Naive B cell (primary cell): Measurements from ENCODE around the gene RPTOR. TPM values are rescaled to one million over a fixed set of nuclear protein-coding genes. Genes with fewer than 3 reads are reported as not detected.
A peak's percentile ranks its signal among the peaks of the same experiment; 100 is the strongest.

Source experiments
- ATAC-seq, 2 donors: fragments of 150-1000 bp; cut with Tn5 transposase; 2 replicates each; pipeline ENCODE4 v1.10.0; 2021; ENCODE audit warnings: low read depth in 2 of 2, mild to moderate bottlenecking in 2 of 2, moderate library complexity in 2 of 2
- DNase-seq: peaks from one replicate; pipeline ENCODE4 v3.0.0; 2022
- H3K27ac Mint-ChIP-seq, 6 donors: one replicate each; pipeline ENCODE4 v1.8.0; 2020 to 2022; ENCODE audit warnings: mild to moderate bottlenecking in 6 of 6, mixed read lengths in 6 of 6, moderate library complexity in 5 of 6, inconsistent platforms in 2 of 6
- H3K27me3 Mint-ChIP-seq, 3 donors: one replicate each; pipeline ENCODE4 v1.8.0; 2021 to 2022; ENCODE audit warnings: mixed read lengths in 3 of 3, mild to moderate bottlenecking in 1 of 3
- H3K36me3 Mint-ChIP-seq, 2 donors: one replicate each; pipeline ENCODE4 v1.8.0; 2020 to 2022; ENCODE audit warnings: mixed read lengths in 2 of 2, inconsistent platforms in 1 of 2, mild to moderate bottlenecking in 1 of 2
- H3K4me1 Mint-ChIP-seq, 3 donors: one replicate each; pipeline ENCODE4 v1.8.0; 2020 to 2022; ENCODE audit warnings: mixed read lengths in 3 of 3, inconsistent platforms in 1 of 3, mild to moderate bottlenecking in 1 of 3, moderate library complexity in 1 of 3
- H3K4me3 Mint-ChIP-seq, 8 donors: one replicate each; pipeline ENCODE4 v1.8.0; 2020 to 2022; ENCODE audit warnings: mild to moderate bottlenecking in 8 of 8, mixed read lengths in 8 of 8, moderate library complexity in 8 of 8, inconsistent platforms in 2 of 8
- H3K9me3 Mint-ChIP-seq, 7 donors: one replicate each; pipeline ENCODE4 v1.8.0; 2020 to 2022; ENCODE audit warnings: mixed read lengths in 7 of 7, mild to moderate bottlenecking in 5 of 7, inconsistent platforms in 2 of 7, moderate library complexity in 1 of 7
- polyA plus RNA-seq, 6 donors: library from polyadenylated mRNA; unstranded; fragments of 300-500 nt; fragmentation: Illumina TruSeq; gene quantifications; one replicate each; pipeline ENCODE4 v1.2.3, GENCODE V29; 2021; ENCODE audit warnings: low read depth in 6 of 6

The RPTOR gene
- polyA plus RNA-seq, 6 donors from 2014 or later: 5.5 to 13.9 (median 9.0) TPM

DNA sequence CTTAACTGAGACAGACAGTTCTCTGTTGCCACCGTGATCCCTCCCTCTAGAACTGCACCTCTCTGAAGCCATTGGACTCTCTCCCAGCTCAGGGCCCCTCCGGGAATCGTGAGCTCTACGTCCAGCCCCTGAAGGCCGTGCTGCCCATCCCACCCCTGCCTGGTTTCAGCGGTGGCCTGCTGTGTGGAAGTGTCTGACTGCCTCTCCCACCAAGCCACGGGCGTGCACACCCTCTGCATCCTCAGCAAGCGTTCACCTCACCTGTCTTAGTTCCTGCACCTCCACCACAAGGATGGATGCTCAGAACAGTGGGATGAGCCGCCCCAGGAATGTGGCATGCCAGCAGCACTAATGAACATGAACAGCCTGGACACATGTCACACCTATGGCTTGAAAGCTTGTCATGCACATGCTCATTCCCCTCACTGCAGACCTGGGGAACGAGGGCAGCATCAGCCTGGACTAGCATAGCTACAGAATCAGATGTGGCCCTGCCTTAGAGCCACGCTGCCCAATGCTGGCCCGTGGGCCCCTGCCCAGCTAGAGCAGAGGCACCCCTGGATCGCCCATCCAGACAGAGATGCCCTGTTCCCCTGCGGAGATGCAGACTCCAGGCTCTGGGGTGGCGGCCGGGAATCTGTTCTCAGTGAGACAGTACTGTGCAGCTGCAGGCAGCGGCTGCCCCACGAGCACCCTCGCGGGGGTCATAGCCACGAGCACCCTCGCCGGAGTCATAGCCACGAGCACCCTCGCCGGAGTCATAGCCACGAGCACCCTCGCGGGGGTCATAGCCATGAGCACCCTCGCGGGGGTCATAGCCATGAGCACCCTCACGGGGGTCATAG, 373.3 kb downstream of the RPTOR start:
- Mint-ChIP-seq H3K4me1 (peaks cover 9 to 37% (median 22%) of the 10 kb centered on the region in 3 donors), H3K9me3 (peaks cover 0 to 3% (median 0%) of the 10 kb centered on the region in 7 donors), H3K36me3 (no peaks in the 10 kb centered on the region), H3K4me3 (peak overlapping the region in 2 of 8 donors; percentile 9 to 47), H3K27ac (peak overlapping the region in 2 of 6 donors; percentile 50 to 62), H3K27me3 (no peaks in the 10 kb centered on the region)
- ATAC-seq (no peak), DNase-seq (no peak)

DNA sequence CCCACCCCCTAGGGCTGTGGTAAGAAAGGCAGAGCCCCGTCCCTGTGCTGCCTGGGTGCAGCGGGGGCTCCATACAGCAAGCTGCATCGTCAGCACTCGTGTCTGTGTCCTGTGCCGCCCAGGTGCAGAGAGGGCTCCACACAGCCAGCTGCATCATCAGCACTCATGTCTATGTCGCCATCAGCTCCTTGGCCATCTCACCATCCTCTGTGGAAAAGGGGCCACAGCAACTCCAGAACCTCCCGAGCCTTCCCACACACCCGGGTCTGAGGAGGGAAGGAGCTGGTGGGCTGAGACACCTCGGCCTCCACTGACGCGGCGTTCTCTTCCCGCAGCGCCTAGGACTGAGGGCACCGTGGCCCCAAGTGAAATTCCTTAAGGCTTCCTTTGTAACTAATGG, 374.1 kb downstream of the RPTOR start:
- no peak for ATAC-seq
- H3K4me1 Mint-ChIP-seq: peaks cover 7 to 32% (median 16%) of the 10 kb centered on the region in 3 donors

DNA sequence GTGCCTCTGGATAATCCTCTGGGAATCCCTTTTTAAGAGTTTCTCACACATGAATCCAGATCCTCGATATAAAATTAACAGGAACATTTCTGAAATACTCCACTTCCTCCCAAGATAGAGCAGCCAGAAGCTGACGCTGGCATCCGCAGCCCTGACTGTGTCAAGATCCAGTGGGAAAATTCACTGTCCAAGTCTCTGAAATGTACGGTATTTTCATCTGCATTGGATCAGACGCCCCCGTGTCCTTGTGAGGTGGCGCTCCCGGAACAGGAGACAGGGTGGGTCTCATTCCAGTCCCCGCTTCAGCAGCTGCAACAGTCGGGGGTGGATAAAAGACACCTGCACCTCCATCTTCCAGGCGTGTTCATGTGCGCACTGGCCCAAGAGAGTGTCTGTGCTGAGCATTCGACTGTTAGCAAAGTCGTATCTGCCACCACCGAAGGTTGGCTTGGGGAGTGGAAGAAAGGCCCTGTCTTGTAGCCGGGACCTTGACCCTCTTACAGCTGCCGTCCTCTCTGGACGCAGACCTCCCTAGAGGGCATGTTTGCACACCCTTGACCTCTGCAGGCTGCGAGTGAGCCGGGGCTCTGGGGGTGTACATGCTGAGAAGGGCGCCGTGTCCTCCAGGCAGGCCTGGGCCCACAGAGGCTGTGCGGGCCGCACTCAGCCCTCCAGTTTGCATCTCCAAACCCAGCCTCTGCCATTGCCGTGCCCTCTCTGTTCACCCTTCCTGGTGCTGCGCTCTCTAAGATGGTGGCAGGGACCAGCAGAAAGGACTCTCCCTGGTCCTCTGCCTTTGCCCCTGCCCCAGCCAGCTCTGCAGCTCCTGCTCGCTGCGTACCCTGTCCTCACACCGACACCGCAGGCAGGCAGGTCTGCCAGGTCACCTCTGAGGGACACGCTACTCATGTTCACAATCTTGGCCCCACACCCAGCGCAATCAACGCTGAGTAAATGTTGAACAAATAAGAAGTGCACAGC, 375.0 kb downstream of the RPTOR start:
- Mint-ChIP-seq H3K4me1 (peaks cover 3 to 32% (median 10%) of the 10 kb centered on the region in 3 donors), H3K27me3 (no peaks in the 10 kb centered on the region), H3K9me3 (no peaks in the 10 kb centered on the region), H3K36me3 (no peaks in the 10 kb centered on the region), H3K4me3 (no peak overlapping the region), H3K27ac (peak overlapping the region in 1 of 6 donors; percentile 48)
- ATAC-seq: no peak
- no peak for DNase-seq

More for the DNA sequence above, 374.1 kb downstream of the RPTOR start:
- no peaks in the 10 kb centered on the region for H3K27me3 Mint-ChIP-seq
- peak overlapping the region in 1 of 6 donors; percentile 77 for H3K27ac Mint-ChIP-seq
- H3K4me3 Mint-ChIP-seq: no peak overlapping the region
- DNase-seq: no peak
- peaks cover 0 to 3% (median 0%) of the 10 kb centered on the region in 7 donors for H3K9me3 Mint-ChIP-seq
- no peaks in the 10 kb centered on the region for H3K36me3 Mint-ChIP-seq

DNA sequence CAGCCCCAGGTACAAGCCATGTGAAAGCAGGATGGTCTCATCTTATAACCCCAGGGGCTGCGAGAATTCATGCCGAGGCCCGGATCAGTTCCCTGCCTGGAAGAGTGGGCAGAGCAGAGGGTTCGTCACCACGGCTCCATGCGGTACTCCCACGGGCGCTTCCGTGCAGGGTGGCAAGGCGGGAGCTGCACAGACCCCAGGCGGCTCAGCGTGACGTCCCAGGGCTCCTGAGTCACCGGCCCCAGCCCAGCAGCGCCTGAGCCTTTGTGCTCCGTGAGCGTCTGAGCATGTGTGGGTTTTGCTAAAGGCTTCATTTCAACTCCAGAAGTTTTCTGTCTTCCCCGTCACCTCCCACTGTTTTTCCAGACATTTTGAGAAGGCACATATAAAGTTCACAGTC, 375.8 kb downstream of the RPTOR start:
- DNase-seq: no peak
- peaks cover 3 to 36% (median 10%) of the 10 kb centered on the region in 3 donors for H3K4me1 Mint-ChIP-seq
- no peaks in the 10 kb centered on the region for H3K36me3 Mint-ChIP-seq
- no peak overlapping the region for H3K27ac Mint-ChIP-seq
- H3K9me3 Mint-ChIP-seq: no peaks in the 10 kb centered on the region
- no peaks in the 10 kb centered on the region for H3K27me3 Mint-ChIP-seq
- ATAC-seq: no peak
- no peak overlapping the region for H3K4me3 Mint-ChIP-seq

DNA sequence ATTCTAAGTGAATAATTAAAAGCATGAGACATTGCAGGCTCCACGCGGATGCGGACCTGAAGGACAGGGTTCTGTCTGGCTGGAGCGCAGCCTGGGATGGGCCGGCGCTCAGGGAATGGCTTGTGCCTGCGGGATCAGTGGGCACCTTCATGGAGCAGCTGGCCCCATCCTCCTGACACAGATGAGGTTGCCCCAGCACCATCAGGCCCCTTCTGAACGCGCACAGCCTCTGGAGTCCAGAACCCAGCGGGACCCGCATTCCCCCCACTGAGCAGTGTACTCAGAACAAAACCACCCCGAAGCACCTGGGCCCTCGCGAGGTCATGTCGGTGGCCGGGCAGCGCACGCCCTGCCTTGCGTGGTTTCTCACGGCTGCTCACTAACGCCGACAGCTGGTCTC, 376.5 kb downstream of the RPTOR start:
- ATAC-seq (no peak), DNase-seq (no peak)
- Mint-ChIP-seq H3K36me3 (peaks cover 0 to 2% of the 10 kb centered on the region in 2 donors), H3K4me1 (peaks cover 3 to 38% (median 10%) of the 10 kb centered on the region in 3 donors), H3K9me3 (no peaks in the 10 kb centered on the region), H3K4me3 (no peak overlapping the region), H3K27ac (peak overlapping the region in 1 of 6 donors; percentile 58), H3K27me3 (no peaks in the 10 kb centered on the region)

DNA sequence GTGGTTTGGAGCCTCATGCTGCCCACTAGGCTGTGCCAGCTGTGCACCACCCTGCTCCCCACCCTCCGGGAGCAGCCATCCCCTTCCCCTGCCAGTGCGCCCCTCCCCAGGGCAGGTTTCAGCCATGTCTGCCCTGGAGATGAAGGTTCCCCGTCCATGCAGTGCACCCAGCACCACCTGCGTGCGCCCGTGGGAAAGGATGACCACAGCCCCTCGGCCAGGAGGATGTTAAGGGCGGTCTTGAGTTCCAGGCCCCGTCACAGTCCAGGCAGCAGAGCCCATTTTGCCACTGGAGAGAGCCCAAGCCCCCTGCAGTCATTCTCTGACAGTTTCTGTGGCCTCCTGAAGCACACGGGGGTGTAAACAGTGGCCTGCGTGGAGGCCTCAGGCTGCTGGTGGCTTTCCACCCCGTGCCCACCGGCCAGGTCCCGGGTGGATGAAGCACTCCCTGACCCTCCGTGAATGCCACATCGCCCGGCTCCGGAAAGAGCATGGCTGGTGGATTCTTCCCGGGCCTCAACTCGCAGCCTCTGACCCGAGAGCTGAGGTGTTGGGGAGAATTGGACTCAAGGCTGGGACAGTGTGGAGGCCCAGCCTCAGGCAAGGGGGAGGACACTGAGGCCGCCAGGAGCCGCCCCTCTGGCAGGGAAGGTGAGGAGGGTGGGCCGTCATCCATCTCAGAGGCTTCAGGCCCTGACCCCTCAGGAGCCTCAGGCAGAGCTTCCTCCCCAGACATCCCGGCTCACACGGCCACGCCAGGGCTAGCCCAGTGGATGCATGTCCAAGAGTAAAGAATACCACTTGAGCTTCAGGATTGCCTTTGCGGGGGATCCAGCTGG, 377.3 kb downstream of the RPTOR start:
- H3K4me1 Mint-ChIP-seq: peaks cover 3 to 39% (median 10%) of the 10 kb centered on the region in 3 donors
- H3K27ac Mint-ChIP-seq: no peak overlapping the region
- H3K27me3 Mint-ChIP-seq: no peaks in the 10 kb centered on the region
- DNase-seq (no peak), ATAC-seq (no peak)
- H3K9me3 Mint-ChIP-seq: no peaks in the 10 kb centered on the region
- peaks cover 0 to 8% of the 10 kb centered on the region in 2 donors for H3K36me3 Mint-ChIP-seq
- peak overlapping the region in 1 of 8 donors; percentile 66 for H3K4me3 Mint-ChIP-seq

DNA sequence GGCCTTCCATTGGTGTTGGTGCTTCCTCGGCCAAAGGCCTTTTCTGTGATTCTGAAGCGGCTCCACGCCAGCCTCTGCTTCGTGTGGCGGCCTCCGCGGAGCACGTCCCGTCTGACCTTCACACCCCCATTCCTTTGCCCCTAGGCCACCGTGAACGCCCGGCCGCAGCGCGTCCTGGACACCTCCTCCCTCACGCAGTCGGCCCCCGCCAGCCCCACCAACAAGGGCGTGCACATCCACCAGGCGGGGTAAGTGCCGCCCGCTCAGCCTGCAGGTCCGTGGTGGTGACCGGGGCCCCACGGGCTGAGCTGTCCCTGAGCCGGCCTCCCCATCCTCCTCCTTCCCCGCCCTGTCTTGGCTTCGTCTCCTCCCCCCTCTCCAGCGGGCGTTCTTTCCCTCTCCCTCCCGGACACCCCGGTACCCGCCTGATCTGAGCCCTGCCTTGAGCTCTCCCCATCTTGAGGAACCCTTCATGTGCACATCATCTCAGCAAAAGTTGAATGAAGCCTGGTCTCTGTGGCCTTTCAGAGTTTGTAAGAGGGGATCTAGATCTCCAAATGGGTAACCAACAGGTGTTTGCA, 378.0 kb downstream of the RPTOR start:
- Mint-ChIP-seq H3K36me3 (peaks cover 6 to 14% of the 10 kb centered on the region in 2 donors), H3K9me3 (no peaks in the 10 kb centered on the region), H3K4me1 (peaks cover 7 to 42% (median 13%) of the 10 kb centered on the region in 3 donors), H3K4me3 (peak overlapping the region in 1 of 8 donors; percentile 66), H3K27me3 (no peaks in the 10 kb centered on the region), H3K27ac (peak overlapping the region in 1 of 6 donors; percentile 65)
- DNase-seq: no peak
- ATAC-seq: no peak

DNA sequence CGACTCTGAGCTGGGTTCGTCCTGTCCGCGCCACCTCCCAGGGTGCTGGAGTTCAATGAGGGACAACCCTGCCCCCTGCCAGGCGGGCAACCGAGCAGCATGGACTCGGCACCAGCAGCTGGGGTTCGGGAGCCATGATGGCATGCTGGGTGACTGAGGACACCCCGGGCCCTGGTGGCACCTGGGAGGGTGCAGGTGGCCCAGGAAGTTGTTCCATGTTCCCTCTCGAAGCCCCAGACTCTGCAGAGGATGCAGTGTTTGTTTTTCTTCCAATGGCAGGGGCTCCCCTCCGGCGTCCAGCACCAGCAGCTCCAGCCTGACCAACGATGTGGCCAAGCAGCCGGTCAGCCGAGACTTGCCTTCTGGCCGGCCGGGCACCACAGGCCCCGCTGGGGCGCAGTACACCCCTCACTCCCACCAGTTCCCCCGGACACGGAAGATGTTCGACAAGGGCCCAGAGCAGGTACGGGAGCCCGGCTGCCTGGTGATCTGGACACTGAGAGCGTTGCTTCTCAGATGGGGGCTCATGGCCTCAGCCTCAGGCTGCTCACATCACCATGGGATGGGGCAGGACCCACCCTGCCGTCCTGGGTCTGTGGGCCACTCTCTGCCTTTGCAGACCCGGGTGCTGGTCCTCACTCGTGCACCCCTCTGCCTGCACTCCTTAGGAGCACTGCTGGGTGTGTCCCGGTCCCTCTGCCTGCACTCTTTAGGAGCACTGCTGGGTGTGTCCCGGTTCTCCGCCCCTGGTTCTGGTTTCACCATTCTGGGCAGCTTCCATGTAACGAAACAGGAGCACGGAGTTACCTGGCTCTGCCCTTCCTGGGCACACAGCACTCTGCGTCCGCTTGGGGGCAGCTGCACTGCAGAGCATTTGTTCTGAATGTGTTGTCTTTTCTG, 378.8 kb downstream of the RPTOR start:
- Mint-ChIP-seq H3K36me3 (peaks cover 8 to 21% of the 10 kb centered on the region in 2 donors), H3K27ac (peak overlapping the region in 1 of 6 donors; percentile 53), H3K27me3 (no peaks in the 10 kb centered on the region), H3K9me3 (no peaks in the 10 kb centered on the region), H3K4me1 (peaks cover 7 to 46% (median 11%) of the 10 kb centered on the region in 3 donors), H3K4me3 (peak overlapping the region in 1 of 8 donors; percentile 10)
- DNase-seq: no peak
- ATAC-seq: no peak

DNA sequence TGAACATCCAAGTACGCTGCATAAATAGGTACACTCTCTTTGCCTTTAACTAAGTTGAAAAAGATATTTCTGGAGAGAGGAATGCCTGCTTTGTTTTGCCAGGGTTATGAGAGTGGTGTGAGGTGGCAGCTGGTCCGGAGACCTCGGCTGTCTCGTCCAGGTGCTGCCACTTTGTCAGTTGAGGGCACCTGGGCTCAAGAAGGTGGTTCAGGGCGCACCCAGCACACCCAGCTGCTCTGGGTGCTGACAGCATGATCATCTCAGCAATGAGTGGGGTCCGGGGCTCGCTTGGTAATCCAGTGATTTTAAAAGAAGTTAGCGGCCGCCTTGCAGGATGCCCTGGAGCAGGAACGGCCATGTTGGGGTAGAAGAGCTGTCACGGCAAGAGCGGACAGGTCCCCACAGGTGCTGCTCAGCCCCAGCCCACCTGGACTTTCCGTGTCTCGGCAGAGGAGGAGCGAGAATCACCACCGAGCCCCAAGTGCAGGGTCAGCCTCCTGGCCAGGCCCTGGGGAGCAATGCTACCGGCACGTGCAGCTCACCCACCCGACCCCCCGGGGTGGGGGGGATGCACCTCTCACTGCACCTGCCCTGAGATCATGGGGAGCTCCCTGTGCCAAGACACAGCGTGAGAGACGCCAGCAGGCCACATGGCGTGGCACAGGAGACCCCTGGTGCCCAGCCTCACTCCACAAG, 379.6 kb downstream of the RPTOR start:
- peak overlapping the region in 1 of 6 donors; percentile 53 for H3K27ac Mint-ChIP-seq
- H3K4me3 Mint-ChIP-seq: peak overlapping the region in 3 of 8 donors; percentile 24 to 63 (median 53)
- DNase-seq: no peak
- H3K36me3 Mint-ChIP-seq: peaks cover 8 to 28% of the 10 kb centered on the region in 2 donors
- no peaks in the 10 kb centered on the region for H3K9me3 Mint-ChIP-seq
- H3K4me1 Mint-ChIP-seq: peaks cover 7 to 46% (median 11%) of the 10 kb centered on the region in 3 donors
- H3K27me3 Mint-ChIP-seq: no peaks in the 10 kb centered on the region
- no peak for ATAC-seq

DNA sequence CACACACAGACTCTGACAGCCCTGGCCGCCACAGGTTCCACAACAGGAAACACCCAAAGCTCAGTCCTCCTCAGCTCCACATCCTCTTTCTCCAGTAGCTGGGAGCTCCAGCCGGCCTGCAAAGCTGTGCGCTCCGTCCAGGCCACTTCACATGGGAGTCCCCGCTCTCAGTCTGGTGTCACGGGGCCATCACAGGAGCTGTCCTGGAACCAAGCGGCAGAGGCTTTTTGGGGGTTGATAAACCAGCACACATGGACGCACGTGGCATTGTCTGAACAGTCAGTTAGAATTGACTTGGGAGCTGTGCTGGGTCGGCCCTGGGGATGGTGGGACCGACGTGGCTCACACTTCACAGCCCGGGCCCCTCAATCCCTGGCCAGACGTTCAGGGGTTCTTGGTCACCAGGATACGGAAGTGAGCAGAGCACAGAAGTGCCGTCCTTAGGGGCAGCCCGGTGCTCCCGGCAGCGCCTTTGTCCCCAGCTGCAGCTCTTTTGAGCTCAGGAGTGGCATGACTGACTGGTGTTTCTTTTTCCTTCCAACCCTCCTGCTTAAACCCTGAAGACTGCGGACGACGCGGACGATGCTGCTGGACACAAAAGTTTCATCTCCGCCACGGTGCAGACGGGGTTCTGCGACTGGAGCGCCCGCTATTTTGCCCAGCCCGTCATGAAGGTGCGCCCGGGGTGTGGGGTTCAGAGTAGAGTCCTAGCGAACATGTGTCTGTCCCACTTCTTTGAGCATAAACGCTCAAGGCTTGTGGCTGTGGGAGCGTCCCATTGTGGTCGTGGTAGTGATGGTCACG, 380.4 kb downstream of the RPTOR start:
- H3K27ac Mint-ChIP-seq: peak overlapping the region in 2 of 6 donors; percentile 70 to 88
- H3K4me1 Mint-ChIP-seq: peaks cover 10 to 48% (median 11%) of the 10 kb centered on the region in 3 donors
- H3K27me3 Mint-ChIP-seq: no peaks in the 10 kb centered on the region
- no peaks in the 10 kb centered on the region for H3K9me3 Mint-ChIP-seq
- DNase-seq (no peak), ATAC-seq (peak; percentile 38 to 40)
- peak overlapping the region in 5 of 8 donors; percentile 24 to 66 (median 56) for H3K4me3 Mint-ChIP-seq
- H3K36me3 Mint-ChIP-seq: peaks cover 13 to 28% of the 10 kb centered on the region in 2 donors
